Bronchial epithelial cell (primary cell): ENCODE data around the gene RCVRN. TPM values are rescaled to one million over a fixed set of nuclear protein-coding genes. Genes with fewer than 3 reads are reported as not detected.

Experiments
- DNase-seq: peaks from one replicate; pipeline ENCODE4 v3.0.0-alpha.2; 2010; ENCODE audit warnings: low read depth
- FAIRE-seq: peaks from 2 replicates; lab custom pipeline; 2011; peaks lifted over from hg19 to GRCh38; lab: Jason Lieb, UNC
- H3K27me3 ChIP-seq: 2 replicates; pipeline ENCODE4 v1.5.1; 2011; ENCODE audit warnings: low read length; ENCODE audit not compliant: control insufficient read depth, insufficient read depth
- H3K36me3 ChIP-seq: 2 replicates; pipeline ENCODE4 v1.5.1; 2011; ENCODE audit warnings: low read length; ENCODE audit not compliant: control insufficient read depth, insufficient read depth
- H3K4me3 ChIP-seq: 2 replicates; pipeline ENCODE4 v1.5.1; 2011; ENCODE audit warnings: mild to moderate bottlenecking, low read depth, low read length, control low read depth
- total RNA-seq: library from RNA; depleted of rRNA; stranded (reverse); fragments of >200 nt; gene quantifications from 2 replicates; pipeline ENCODE4 v1.2.1, GENCODE V29; 2014
- TF ChIP-seq, protein P1 (sequence below): IDR thresholded peaks from 2 replicates; pipeline ENCODE4 v1.5.1; 2011; ENCODE audit warnings: mild to moderate bottlenecking, moderate library complexity, low read length, control low read depth, inconsistent platforms; ENCODE audit not compliant: insufficient read depth, severe bottlenecking

The RCVRN gene
- total RNA-seq, 1 donor from 2014 or later = not detected

DNA sequence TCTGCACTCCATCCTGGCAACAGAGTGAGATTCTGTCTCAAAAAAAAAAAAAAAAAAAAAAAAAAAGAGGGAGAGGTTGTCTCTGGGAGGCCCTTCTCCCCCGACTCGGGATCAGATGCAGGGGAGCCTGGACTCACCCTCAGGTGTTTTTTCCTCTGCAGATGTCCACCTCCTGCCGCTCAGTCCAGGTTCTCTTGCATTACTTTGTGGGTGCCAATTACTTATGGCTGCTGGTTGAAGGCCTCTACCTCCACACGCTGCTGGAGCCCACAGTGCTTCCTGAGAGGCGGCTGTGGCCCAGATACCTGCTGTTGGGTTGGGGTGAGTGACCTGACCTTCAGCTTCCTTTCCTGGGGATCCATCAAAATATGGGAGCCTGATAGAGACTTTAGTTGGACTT lies 45.3 kb downstream of the RCVRN start:
- TF ChIP-seq, protein P1, sequence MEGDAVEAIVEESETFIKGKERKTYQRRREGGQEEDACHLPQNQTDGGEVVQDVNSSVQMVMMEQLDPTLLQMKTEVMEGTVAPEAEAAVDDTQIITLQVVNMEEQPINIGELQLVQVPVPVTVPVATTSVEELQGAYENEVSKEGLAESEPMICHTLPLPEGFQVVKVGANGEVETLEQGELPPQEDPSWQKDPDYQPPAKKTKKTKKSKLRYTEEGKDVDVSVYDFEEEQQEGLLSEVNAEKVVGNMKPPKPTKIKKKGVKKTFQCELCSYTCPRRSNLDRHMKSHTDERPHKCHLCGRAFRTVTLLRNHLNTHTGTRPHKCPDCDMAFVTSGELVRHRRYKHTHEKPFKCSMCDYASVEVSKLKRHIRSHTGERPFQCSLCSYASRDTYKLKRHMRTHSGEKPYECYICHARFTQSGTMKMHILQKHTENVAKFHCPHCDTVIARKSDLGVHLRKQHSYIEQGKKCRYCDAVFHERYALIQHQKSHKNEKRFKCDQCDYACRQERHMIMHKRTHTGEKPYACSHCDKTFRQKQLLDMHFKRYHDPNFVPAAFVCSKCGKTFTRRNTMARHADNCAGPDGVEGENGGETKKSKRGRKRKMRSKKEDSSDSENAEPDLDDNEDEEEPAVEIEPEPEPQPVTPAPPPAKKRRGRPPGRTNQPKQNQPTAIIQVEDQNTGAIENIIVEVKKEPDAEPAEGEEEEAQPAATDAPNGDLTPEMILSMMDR = no peak
- Histone ChIP-seq H3K4me3 (no peak overlapping the region), H3K27me3 (no peaks in the 10 kb centered on the region), H3K36me3 (no peaks in the 10 kb centered on the region)
- DNase-seq (no peak), FAIRE-seq (no peak)

DNA sequence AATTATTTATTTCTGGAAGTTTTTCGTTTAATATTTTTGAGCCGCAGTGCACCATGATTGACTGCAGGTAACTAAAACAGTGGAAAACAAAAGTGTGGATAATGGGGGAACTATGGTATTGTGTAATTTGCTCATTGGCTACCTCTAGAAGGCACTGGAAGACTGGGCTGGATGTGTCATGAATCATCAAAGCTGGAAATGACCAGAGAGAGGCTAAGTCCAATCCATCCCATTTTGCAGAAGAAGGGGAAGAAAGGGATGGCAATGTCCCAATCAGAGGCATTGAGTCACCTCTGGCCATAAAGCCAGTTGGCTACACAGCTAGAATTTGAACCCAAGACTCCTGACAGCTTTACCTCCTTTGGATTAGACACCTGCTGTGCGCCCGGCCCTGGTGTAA lies 50.0 kb downstream of the RCVRN start:
- FAIRE-seq = peak; percentile 47
- no peak overlapping the region for H3K4me3 ChIP-seq
- H3K36me3 ChIP-seq = no peaks in the 10 kb centered on the region
- H3K27me3 ChIP-seq = no peaks in the 10 kb centered on the region
- TF ChIP-seq, protein P1 = no peak
- DNase-seq = no peak

DNA sequence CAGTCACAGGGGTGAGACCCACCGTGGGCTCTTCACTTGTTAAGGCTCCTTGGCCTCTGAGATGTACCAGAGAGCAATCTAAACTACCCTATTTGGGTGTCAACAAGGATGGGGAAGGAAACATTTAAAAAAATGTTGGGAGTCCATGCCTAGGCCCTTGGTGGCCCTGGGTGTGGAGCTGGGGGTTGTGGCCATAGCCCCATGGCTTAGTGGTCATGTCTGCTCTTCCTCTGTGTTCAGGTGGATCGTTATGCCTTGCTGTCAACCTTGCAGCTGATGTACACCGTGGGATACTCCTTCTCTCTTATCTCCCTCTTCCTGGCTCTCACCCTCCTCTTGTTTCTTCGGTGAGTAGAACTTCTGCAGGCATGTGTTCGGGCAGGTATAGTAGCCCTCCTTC lies 50.8 kb downstream of the RCVRN start:
- no peaks in the 10 kb centered on the region for H3K27me3 ChIP-seq
- H3K4me3 ChIP-seq = no peak overlapping the region
- TF ChIP-seq, protein P1 = no peak
- H3K36me3 ChIP-seq = no peaks in the 10 kb centered on the region
- FAIRE-seq (no peak), DNase-seq (no peak)

DNA sequence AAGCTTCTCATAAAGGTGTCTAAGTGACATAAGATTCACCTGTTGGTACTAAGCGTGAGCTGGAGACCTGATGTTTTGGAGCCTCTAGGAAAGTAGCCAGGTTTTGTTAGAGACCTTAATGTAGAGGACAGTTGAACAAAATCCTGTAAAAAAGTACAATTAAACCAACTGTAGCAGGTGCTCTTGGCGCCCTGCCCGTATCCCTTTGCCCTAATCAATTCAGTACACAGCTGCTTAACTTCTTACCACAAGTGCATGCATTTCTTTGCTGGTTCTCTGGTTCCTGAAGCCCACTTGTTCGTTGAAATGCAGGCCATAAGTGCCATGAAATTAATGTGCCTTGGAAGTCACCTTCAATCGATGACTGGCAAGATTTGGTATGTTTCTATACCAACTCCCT lies 54.9 kb downstream of the RCVRN start:
- H3K36me3 ChIP-seq = no peaks in the 10 kb centered on the region
- H3K4me3 ChIP-seq = no peak overlapping the region
- TF ChIP-seq, protein P1 = no peak
- DNase-seq (no peak), FAIRE-seq (no peak)
- H3K27me3 ChIP-seq = no peaks in the 10 kb centered on the region

Other genes with a start within 250 kb of the RCVRN start
- gene DHRS7C, start 113.7 kb downstream of the RCVRN start, total RNA-seq = not detected in 2 replicates
- not detected in 2 replicates for gene GSG1L2, start 83.2 kb downstream of the RCVRN start, total RNA-seq
- gene GLP2R, start 79.3 kb downstream of the RCVRN start, total RNA-seq = under 0.01 TPM in 1 of 2 replicates, not detected in the other